HepG2 (cell line): ENCODE results near the gene BTG2. TPM values are rescaled to one million over a fixed set of nuclear protein-coding genes. Genes with fewer than 3 reads are reported as not detected.
A peak's percentile ranks its signal among the peaks of the same experiment; 100 is the strongest.

Experiments
- AGO1 ChIP-seq: fragments of 200-400 bp; formaldehyde crosslinking; IDR thresholded peaks from 2 replicates; pipeline ENCODE4 v1.6.1; 2017; ENCODE audit warnings: mild to moderate bottlenecking, low read depth, low read length, moderate library complexity; ENCODE audit not compliant: poor library complexity, severe bottlenecking
- CREB1 ChIP-seq, 2 experiments: fragments of 450-650 bp in 1 of 2; IDR thresholded peaks; 2 replicates each; pipeline ENCODE4 v1.6.1; 2016 to 2017; ENCODE audit warnings: control low read depth in 1 of 2, mild to moderate bottlenecking in 1 of 2, missing compliant biosample characterization in 1 of 2, missing genetic modification characterization in 1 of 2
- NFAT5 ChIP-seq: sonication (generic); formaldehyde crosslinking; IDR thresholded peaks from 2 replicates; pipeline ENCODE4 v1.4.0; 2020; ENCODE audit warnings: missing genetic modification reagents
- PBX2 ChIP-seq: IDR thresholded peaks from 2 replicates; pipeline ENCODE4 v1.6.1; 2016; ENCODE audit warnings: control low read depth
- TFDP2 ChIP-seq: sonication (generic); formaldehyde crosslinking; IDR thresholded peaks from 2 replicates; pipeline ENCODE4 v1.4.0; 2020; ENCODE audit warnings: missing genetic modification reagents
- USF2 ChIP-seq, 2 experiments: sonication (generic) in 1 of 2; formaldehyde crosslinking in 1 of 2; IDR thresholded peaks; 2 replicates each; pipeline versions ENCODE4 v1.5.1 to v1.6.1; 2011 to 2020; ENCODE audit warnings: borderline replicate concordance in 1 of 2, low read depth in 1 of 2, low read length in 1 of 2, mild to moderate bottlenecking in 1 of 2, missing genetic modification reagents in 1 of 2, moderate library complexity in 1 of 2
- ZC3H13 ChIP-seq: sonication (generic); formaldehyde crosslinking; IDR thresholded peaks from 2 replicates; pipeline ENCODE4 v1.8.1; 2023; ENCODE audit warnings: mild to moderate bottlenecking, missing genetic modification reagents, moderate library complexity
- ZNF12 ChIP-seq: sonication (generic); formaldehyde crosslinking; IDR thresholded peaks from 2 replicates; pipeline ENCODE4 v1.5.0; 2020; ENCODE audit warnings: missing genetic modification reagents
- ZNF33B ChIP-seq: sonication (generic); formaldehyde crosslinking; IDR thresholded peaks from 2 replicates; pipeline ENCODE4 v1.5.1; 2020; ENCODE audit warnings: mild to moderate bottlenecking, missing genetic modification reagents
- ZNF570 ChIP-seq: sonication (generic); formaldehyde crosslinking; IDR thresholded peaks from 2 replicates; pipeline ENCODE4 v1.4.0; 2020; ENCODE audit warnings: mild to moderate bottlenecking, missing genetic modification reagents, borderline replicate concordance
- ZNF652 ChIP-seq: IDR thresholded peaks from 2 replicates; pipeline ENCODE4 v1.6.1; 2016; ENCODE audit warnings: low read depth, borderline replicate concordance
- ZNF687 ChIP-seq: sonication (generic); formaldehyde crosslinking; IDR thresholded peaks from 2 replicates; pipeline ENCODE4 v1.5.1; 2020; ENCODE audit warnings: mild to moderate bottlenecking, missing genetic modification reagents, moderate library complexity
- polyA plus RNA-seq, 8 experiments: library from polyadenylated mRNA; depleted of rRNA in 3 of 8; stranded (reverse) in 7 of 8; unstranded in 1 of 8; fragments of >200 nt; fragmentation: Illumina TruSeq in 4 of 8; extraction: Trizol in 4 of 8; gene quantifications; 2 replicates each; pipeline versions ENCODE4 v1.2.1 to v1.2.3, GENCODE V29; 2011 to 2016; ENCODE audit warnings: low read depth in 4 of 8, missing spikeins in 1 of 8, mixed read lengths in 1 of 8; ENCODE audit not compliant: insufficient read depth in 1 of 8
- total RNA-seq, 5 experiments: library from RNA; depleted of rRNA; stranded (reverse); fragments of >200 nt; fragmentation: Illumina TruSeq; extraction: Trizol; gene quantifications; 2 replicates each; pipeline ENCODE4 v1.2.3, GENCODE V29; 2016; ENCODE audit warnings: low read depth in 1 of 5

The BTG2 gene
- total and polyA plus RNA-seq, 2 of the 13 experiments (the other 11 are each of a cell fraction or from before 2014, with no cell fraction given): 13.6 to 18.3 TPM

GRCh38 chr1:203290261-203291089 is 14.8 kb upstream of the BTG2 start (continued):
- TF ChIP-seq PBX2 (CRISPR knock-in tag): no peak
- peak; percentile 87 for TF ChIP-seq CREB1 (IDR thresholded peaks at IDR 0.05)
- TF ChIP-seq CREB1 (CRISPR knock-in tag; IDR thresholded peaks at IDR 0.05): peak; percentile 92
- TF ChIP-seq ZNF12 (CRISPR knock-in tag): no peak
- TF ChIP-seq ZNF687 (CRISPR knock-in tag): peak; percentile 70
- TF ChIP-seq NFAT5 (CRISPR knock-in tag): no peak
- TF ChIP-seq ZNF652 (CRISPR knock-in tag): peak; percentile 85
- no peak for TF ChIP-seq AGO1
- 0 out of 2 replicates have a peak, but pooled peaks have one; percentile 5 for TF ChIP-seq ZNF33B (CRISPR knock-in tag)
- TF ChIP-seq ZNF570: no peak
- no peak for TF ChIP-seq USF2 (IDR thresholded peaks at IDR 0.05; ENCODE audit: low read depth, low read length)
- peak; percentile 93; the same call in 1 of the 2 replicates for TF ChIP-seq USF2 (CRISPR knock-in tag; IDR thresholded peaks at IDR 0.05; ENCODE audit: borderline replicate concordance)
- TF ChIP-seq ZC3H13 (CRISPR knock-in tag): no peak
- peak; percentile 62; the same call in 1 of the 2 replicates for TF ChIP-seq TFDP2
